ENCODE data around the gene NMRAL1. TPM values are rescaled to one million over a fixed set of nuclear protein-coding genes. Genes with fewer than 3 reads are reported as not detected.

NMRAL1 gene
- total RNA-seq, 2 donors from 2014 or later = 56.9 to 75.2 TPM

GRCh38 chr16:4419402-4419959, 54.9 kb downstream of the NMRAL1 start:
- Mint-ChIP-seq H3K27me3 (ENCODE audit: insufficient read depth) (peaks cover 10% of the 10 kb centered on the region), H3K27ac (no peak overlapping the region), H3K36me3 (ENCODE audit: low read depth) (no peaks in the 10 kb centered on the region), H3K9me3 (no peaks in the 10 kb centered on the region), H3K4me1 (no peaks in the 10 kb centered on the region), H3K4me3 (no peak overlapping the region)
- no peaks in the 10 kb centered on the region for H3K27me3 ChIP-seq (ENCODE audit: control insufficient read depth, insufficient read depth, low read length, poor library complexity, severe bottlenecking)
- no peak overlapping the region for H3K4me3 ChIP-seq (ENCODE audit: low read length)
- no peaks in the 10 kb centered on the region for H3K9me3 ChIP-seq (ENCODE audit: control insufficient read depth, low read length)
- WGBS, 2 experiments (ENCODE audit: insufficient coverage in 1 of 2, insufficient read length in 1 of 2) = 81 to 86% methylated on average over 7 of the region's 7 CpGs
- no peak overlapping the region for H3K27ac ChIP-seq (ENCODE audit: low read depth, low read length)
- no peaks in the 10 kb centered on the region for H3K4me1 ChIP-seq (ENCODE audit: control insufficient read depth, insufficient read depth, low read length)
- H3K9ac ChIP-seq (ENCODE audit: extremely low read depth, low read length, poor library complexity, severe bottlenecking) = no peak overlapping the region
- TF ChIP-seq, protein P1, sequence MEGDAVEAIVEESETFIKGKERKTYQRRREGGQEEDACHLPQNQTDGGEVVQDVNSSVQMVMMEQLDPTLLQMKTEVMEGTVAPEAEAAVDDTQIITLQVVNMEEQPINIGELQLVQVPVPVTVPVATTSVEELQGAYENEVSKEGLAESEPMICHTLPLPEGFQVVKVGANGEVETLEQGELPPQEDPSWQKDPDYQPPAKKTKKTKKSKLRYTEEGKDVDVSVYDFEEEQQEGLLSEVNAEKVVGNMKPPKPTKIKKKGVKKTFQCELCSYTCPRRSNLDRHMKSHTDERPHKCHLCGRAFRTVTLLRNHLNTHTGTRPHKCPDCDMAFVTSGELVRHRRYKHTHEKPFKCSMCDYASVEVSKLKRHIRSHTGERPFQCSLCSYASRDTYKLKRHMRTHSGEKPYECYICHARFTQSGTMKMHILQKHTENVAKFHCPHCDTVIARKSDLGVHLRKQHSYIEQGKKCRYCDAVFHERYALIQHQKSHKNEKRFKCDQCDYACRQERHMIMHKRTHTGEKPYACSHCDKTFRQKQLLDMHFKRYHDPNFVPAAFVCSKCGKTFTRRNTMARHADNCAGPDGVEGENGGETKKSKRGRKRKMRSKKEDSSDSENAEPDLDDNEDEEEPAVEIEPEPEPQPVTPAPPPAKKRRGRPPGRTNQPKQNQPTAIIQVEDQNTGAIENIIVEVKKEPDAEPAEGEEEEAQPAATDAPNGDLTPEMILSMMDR (conservative IDR thresholded peaks at IDR 0.05) = no peak
- DNase-seq = no peak
- H3K36me3 ChIP-seq (ENCODE audit: control insufficient read depth, insufficient read depth, low read length) = no peaks in the 10 kb centered on the region

- 1% methylated on average over 34 to 92 of the region's 92 CpGs for WGBS, 2 experiments (ENCODE audit: insufficient coverage in 1 of 2, insufficient read length in 1 of 2)
- no peaks in the 10 kb centered on the region for H3K4me1 Mint-ChIP-seq
- no peaks in the 10 kb centered on the region for H3K27me3 ChIP-seq (ENCODE audit: control insufficient read depth, insufficient read depth, low read length, poor library complexity, severe bottlenecking)
- peak within 1 kb of the TSS; percentile 68 for H3K4me3 Mint-ChIP-seq
- H3K9ac ChIP-seq (ENCODE audit: extremely low read depth, low read length, poor library complexity, severe bottlenecking) = peak within 1 kb of the TSS; percentile 57
- H3K27ac ChIP-seq (ENCODE audit: low read depth, low read length) = no peak within 1 kb of the TSS
- peaks cover 10% of the 10 kb centered on the region for H3K27me3 Mint-ChIP-seq (ENCODE audit: insufficient read depth)
- peaks cover 6% of the 10 kb centered on the region for H3K36me3 ChIP-seq (ENCODE audit: control insufficient read depth, insufficient read depth, low read length)
- H3K27ac Mint-ChIP-seq = no peak within 1 kb of the TSS
- TF ChIP-seq, protein P1 (conservative IDR thresholded peaks at IDR 0.05) = peak; percentile 21
- DNase-seq = peak; percentile 96
- peaks cover 2% of the 10 kb centered on the region for H3K36me3 Mint-ChIP-seq (ENCODE audit: low read depth)
- H3K4me3 ChIP-seq (ENCODE audit: low read length) = peak within 1 kb of the TSS; percentile 85
- no peaks in the 10 kb centered on the region for H3K9me3 ChIP-seq (ENCODE audit: control insufficient read depth, low read length)
- no peaks in the 10 kb centered on the region for H3K4me1 ChIP-seq (ENCODE audit: control insufficient read depth, insufficient read depth, low read length)
- H3K9me3 Mint-ChIP-seq = no peaks in the 10 kb centered on the region
Observed at GRCh38 chr16:4416200-4417032, 58.0 kb downstream of the NMRAL1 start, which contains the start of gene CORO7. TSS of gene CORO7 (minus strand) at chr16:4416596. CDS start at chr16:4416518, 78 bp downstream.

- no peaks in the 10 kb centered on the region for H3K4me1 ChIP-seq (ENCODE audit: control insufficient read depth, insufficient read depth, low read length)
- H3K36me3 Mint-ChIP-seq (ENCODE audit: low read depth) = peaks cover 2% of the 10 kb centered on the region
- peak overlapping the region; percentile 57 for H3K9ac ChIP-seq (ENCODE audit: extremely low read depth, low read length, poor library complexity, severe bottlenecking)
- no peak overlapping the region for H3K27ac Mint-ChIP-seq
- peak; percentile 76 for DNase-seq
- H3K9me3 ChIP-seq (ENCODE audit: control insufficient read depth, low read length) = no peaks in the 10 kb centered on the region
- no peaks in the 10 kb centered on the region for H3K4me1 Mint-ChIP-seq
- no peaks in the 10 kb centered on the region for H3K27me3 ChIP-seq (ENCODE audit: control insufficient read depth, insufficient read depth, low read length, poor library complexity, severe bottlenecking)
- TF ChIP-seq, protein P1 (conservative IDR thresholded peaks at IDR 0.05) = no peak
- H3K27me3 Mint-ChIP-seq (ENCODE audit: insufficient read depth) = peaks cover 10% of the 10 kb centered on the region
- H3K27ac ChIP-seq (ENCODE audit: low read depth, low read length) = no peak overlapping the region
- no peaks in the 10 kb centered on the region for H3K9me3 Mint-ChIP-seq
- H3K36me3 ChIP-seq (ENCODE audit: control insufficient read depth, insufficient read depth, low read length) = peaks cover 6% of the 10 kb centered on the region
- peak overlapping the region; percentile 85 for H3K4me3 ChIP-seq (ENCODE audit: low read length)
- peak overlapping the region; percentile 68 for H3K4me3 Mint-ChIP-seq
- 8 to 19% methylated on average over 15 to 44 of the region's 44 CpGs for WGBS, 2 experiments (ENCODE audit: insufficient coverage in 1 of 2, insufficient read length in 1 of 2)
Observed at GRCh38 chr16:4415538-4416199, 58.8 kb downstream of the NMRAL1 start.

Data from endodermal cell (in vitro differentiated cells).